Stimulated activated memory B cell treated with anti-CD40 and anti-IgM and Interleukin-4, amounts not matched to agents 10 μg/mL and 1 μg/mL and 100 μg/mL, for 72 hours (primary cell): ENCODE data around the gene TMEM45A.
"Not testable (repeated sequence)": the region's sequence is repeated elsewhere in the genome, so short reads cannot be mapped to it uniquely, and the experiment has no call there.

Experiments
- ATAC-seq: fragments of 150-1000 bp; cut with Tn5 transposase; 2 replicates; pipeline ENCODE4 v1.10.0; 2021
- H3K27ac Mint-ChIP-seq: one replicate; pipeline ENCODE4 v1.8.0; 2022; ENCODE audit warnings: mild to moderate bottlenecking, mixed read lengths
- H3K27me3 Mint-ChIP-seq: one replicate; pipeline ENCODE4 v1.8.0; 2022; ENCODE audit warnings: mixed read lengths
- H3K36me3 Mint-ChIP-seq: one replicate; pipeline ENCODE4 v1.8.0; 2022; ENCODE audit warnings: mixed read lengths
- H3K4me1 Mint-ChIP-seq: one replicate; pipeline ENCODE4 v1.8.0; 2022; ENCODE audit warnings: mixed read lengths
- H3K4me3 Mint-ChIP-seq: one replicate; pipeline ENCODE4 v1.8.0; 2022; ENCODE audit warnings: mild to moderate bottlenecking, moderate library complexity, mixed read lengths
- H3K9me3 Mint-ChIP-seq: one replicate; pipeline ENCODE4 v1.8.0; 2022; ENCODE audit warnings: mixed read lengths

Gene TMEM45A

GRCh38 chr3:100492059-100493006 is at the start of gene TMEM45A:
TSS of gene TMEM45A (plus strand) at chr3:100492619. CDS start at chr3:100555212, 62,593 bp downstream.
- Mint-ChIP-seq H3K27me3 (peaks cover 11% of the 10 kb centered on the region), H3K36me3 (no peaks in the 10 kb centered on the region), H3K4me3 (peak within 1 kb of the TSS; percentile 78), H3K27ac (no peak within 1 kb of the TSS), H3K4me1 (peaks cover 26% of the 10 kb centered on the region), H3K9me3 (no peaks in the 10 kb centered on the region)
- ATAC-seq, result peak; percentile 96

GRCh38 chr3:100443690-100444089 is 48.7 kb upstream of the TMEM45A start:
- Mint-ChIP-seq H3K4me1 (no peaks in the 10 kb centered on the region), H3K27me3 (no peaks in the 10 kb centered on the region), H3K27ac (no peak overlapping the region), H3K4me3 (no peak overlapping the region), H3K9me3 (peaks cover 3% of the 10 kb centered on the region), H3K36me3 (peaks cover 4% of the 10 kb centered on the region)
- no peak for ATAC-seq

- H3K9me3 Mint-ChIP-seq, H3K4me3 Mint-ChIP-seq, H3K4me1 Mint-ChIP-seq, H3K36me3 Mint-ChIP-seq, H3K27me3 Mint-ChIP-seq, H3K27ac Mint-ChIP-seq, ATAC-seq: not testable (repeated sequence)
Measured at GRCh38 chr3:100447067-100447466, 45.4 kb upstream of the TMEM45A start.

GRCh38 chr3:100448079-100448478 is 44.3 kb upstream of the TMEM45A start:
- Mint-ChIP-seq H3K27me3 (no peaks in the 10 kb centered on the region), H3K4me3 (no peak overlapping the region), H3K4me1 (no peaks in the 10 kb centered on the region), H3K36me3 (peaks cover 4% of the 10 kb centered on the region), H3K27ac (no peak overlapping the region), H3K9me3 (peaks cover 3% of the 10 kb centered on the region)
- ATAC-seq, result no peak

GRCh38 chr3:100449214-100449613 is 43.2 kb upstream of the TMEM45A start:
- Mint-ChIP-seq H3K4me3 (no peak overlapping the region), H3K4me1 (no peaks in the 10 kb centered on the region), H3K27me3 (no peaks in the 10 kb centered on the region), H3K9me3 (peaks cover 3% of the 10 kb centered on the region), H3K36me3 (peaks cover 4% of the 10 kb centered on the region), H3K27ac (no peak overlapping the region)
- ATAC-seq, result no peak

- no peaks in the 10 kb centered on the region for H3K9me3 Mint-ChIP-seq
- no peaks in the 10 kb centered on the region for H3K27me3 Mint-ChIP-seq
- H3K4me1 Mint-ChIP-seq, result no peaks in the 10 kb centered on the region
- H3K27ac Mint-ChIP-seq, result no peak overlapping the region
- no peak overlapping the region for H3K4me3 Mint-ChIP-seq
- no peak for ATAC-seq
- no peaks in the 10 kb centered on the region for H3K36me3 Mint-ChIP-seq
Measured at GRCh38 chr3:100454677-100455076, 37.7 kb upstream of the TMEM45A start.

- Mint-ChIP-seq H3K27ac (no peak overlapping the region), H3K36me3 (no peaks in the 10 kb centered on the region), H3K4me3 (no peak overlapping the region), H3K4me1 (no peaks in the 10 kb centered on the region), H3K9me3 (no peaks in the 10 kb centered on the region), H3K27me3 (no peaks in the 10 kb centered on the region)
- ATAC-seq, result no peak
Measured at GRCh38 chr3:100455841-100456550, 36.4 kb upstream of the TMEM45A start.

- Mint-ChIP-seq H3K27ac (no peak overlapping the region), H3K4me3 (no peak overlapping the region), H3K9me3 (no peaks in the 10 kb centered on the region), H3K27me3 (no peaks in the 10 kb centered on the region), H3K36me3 (no peaks in the 10 kb centered on the region), H3K4me1 (no peaks in the 10 kb centered on the region)
- no peak for ATAC-seq
Measured at GRCh38 chr3:100456745-100457144, 35.7 kb upstream of the TMEM45A start.

- H3K4me1 Mint-ChIP-seq, result no peaks in the 10 kb centered on the region
- H3K4me3 Mint-ChIP-seq, result no peak overlapping the region
- ATAC-seq, result no peak
- H3K36me3 Mint-ChIP-seq, result no peaks in the 10 kb centered on the region
- no peak overlapping the region for H3K27ac Mint-ChIP-seq
- H3K9me3 Mint-ChIP-seq, result no peaks in the 10 kb centered on the region
- no peaks in the 10 kb centered on the region for H3K27me3 Mint-ChIP-seq
Measured at GRCh38 chr3:100457811-100458210, 34.6 kb upstream of the TMEM45A start.

GRCh38 chr3:100458814-100459213 is 33.6 kb upstream of the TMEM45A start:
- Mint-ChIP-seq H3K36me3 (no peaks in the 10 kb centered on the region), H3K4me3 (no peak overlapping the region), H3K4me1 (no peaks in the 10 kb centered on the region), H3K27me3 (no peaks in the 10 kb centered on the region), H3K9me3 (no peaks in the 10 kb centered on the region), H3K27ac (no peak overlapping the region)
- ATAC-seq, result no peak

- peak; percentile 74 for ATAC-seq
- H3K36me3 Mint-ChIP-seq, result no peaks in the 10 kb centered on the region
Measured at GRCh38 chr3:100463002-100463401, 29.4 kb upstream of the TMEM45A start.

GRCh38 chr3:100463646-100464155 is 28.7 kb upstream of the TMEM45A start:
- Mint-ChIP-seq H3K36me3 (no peaks in the 10 kb centered on the region), H3K9me3 (peaks cover 2% of the 10 kb centered on the region), H3K27ac (no peak overlapping the region), H3K4me3 (no peak overlapping the region), H3K4me1 (peaks cover 11% of the 10 kb centered on the region), H3K27me3 (no peaks in the 10 kb centered on the region)
- ATAC-seq, result no peak

More at GRCh38 chr3:100463002-100463401, 29.4 kb upstream of the TMEM45A start:
- Mint-ChIP-seq H3K27me3 (no peaks in the 10 kb centered on the region), H3K27ac (no peak overlapping the region), H3K4me3 (no peak overlapping the region), H3K4me1 (peaks cover 11% of the 10 kb centered on the region), H3K9me3 (peaks cover 2% of the 10 kb centered on the region)

GRCh38 chr3:100465892-100466777 is 26.3 kb upstream of the TMEM45A start:
- H3K27ac Mint-ChIP-seq, result peak overlapping the region; percentile 23
- H3K4me3 Mint-ChIP-seq, result no peak overlapping the region
- peaks cover 9% of the 10 kb centered on the region for H3K9me3 Mint-ChIP-seq
- H3K4me1 Mint-ChIP-seq, result peaks cover 11% of the 10 kb centered on the region
- no peaks in the 10 kb centered on the region for H3K27me3 Mint-ChIP-seq
- H3K36me3 Mint-ChIP-seq, result no peaks in the 10 kb centered on the region
- no peak for ATAC-seq

- no peak overlapping the region for H3K27ac Mint-ChIP-seq
Measured at GRCh38 chr3:100467133-100467532, 25.3 kb upstream of the TMEM45A start.

GRCh38 chr3:100468676-100469075 is 23.7 kb upstream of the TMEM45A start:
- Mint-ChIP-seq H3K36me3 (no peaks in the 10 kb centered on the region), H3K4me1 (peaks cover 11% of the 10 kb centered on the region), H3K4me3 (no peak overlapping the region), H3K9me3 (peaks cover 9% of the 10 kb centered on the region), H3K27me3 (no peaks in the 10 kb centered on the region), H3K27ac (no peak overlapping the region)
- no peak for ATAC-seq

More at GRCh38 chr3:100467133-100467532, 25.3 kb upstream of the TMEM45A start:
- no peak for ATAC-seq
- H3K4me3 Mint-ChIP-seq, result no peak overlapping the region
- no peaks in the 10 kb centered on the region for H3K36me3 Mint-ChIP-seq
- no peaks in the 10 kb centered on the region for H3K27me3 Mint-ChIP-seq
- H3K9me3 Mint-ChIP-seq, result peaks cover 9% of the 10 kb centered on the region
- H3K4me1 Mint-ChIP-seq, result peaks cover 11% of the 10 kb centered on the region
